K562 (cell line): ENCODE measurements around the gene NPAS1.

Experiments
- CHD1 ChIP-seq: fragments of 200-600 bp; sonication (generic); IDR thresholded peaks from one replicate; pipeline ENCODE4 v1.6.1; 2012; ENCODE audit warnings: mild to moderate bottlenecking, moderate library complexity, low read length, inconsistent platforms
- CHD2 ChIP-seq: IDR thresholded peaks from 2 replicates; pipeline ENCODE4 v1.6.1; 2011; ENCODE audit warnings: low read depth, low read length
- CTCF ChIP-seq, 3 experiments: IDR thresholded peaks in 2 of 3; conservative IDR thresholded peaks in 1 of 3; 2 replicates each; pipeline ENCODE4 v1.5.1; 2011 to 2012; ENCODE audit warnings: low read length in 3 of 3, mild to moderate bottlenecking in 3 of 3, control low read depth in 2 of 3, improper control_type of control experiment in 1 of 3, inconsistent platforms in 1 of 3, low read depth in 1 of 3, mixed read lengths in 1 of 3, moderate library complexity in 1 of 3; ENCODE audit not compliant: insufficient read depth in 2 of 3
- ESRRA ChIP-seq: fragments of 450-650 bp; IDR thresholded peaks from 2 replicates; pipeline ENCODE4 v1.6.1; 2014; ENCODE audit warnings: low read depth, mild to moderate bottlenecking, moderate library complexity, borderline replicate concordance
- SMARCB1 ChIP-seq: IDR thresholded peaks from 2 replicates; pipeline ENCODE4 v1.6.1; 2011; ENCODE audit warnings: improper control_type of control experiment, low read depth; ENCODE audit not compliant: insufficient read length
- SPI1 ChIP-seq: IDR thresholded peaks from 2 replicates; pipeline ENCODE4 v1.6.1; 2011; ENCODE audit warnings: low read depth, low read length, control low read depth, borderline replicate concordance
- ZBTB11 ChIP-seq, 3 experiments: fragments of 200-800 bp in 1 of 3; fragments of 250-450 bp in 1 of 3; fragments of 450-650 bp in 1 of 3; sonication (Bioruptor Pico) in 1 of 3; sonication (Bioruptor generic) in 1 of 3; formaldehyde crosslinking in 1 of 3; IDR thresholded peaks; 2 replicates each; pipeline versions ENCODE4 v1.6.1 to v1.8.0; 2016 to 2022; ENCODE audit warnings: mild to moderate bottlenecking in 2 of 3, missing genetic modification characterization in 2 of 3, missing compliant biosample characterization in 1 of 3, moderate library complexity in 1 of 3
- ZNF263 ChIP-seq: sonication (generic); formaldehyde crosslinking; IDR thresholded peaks from 2 replicates; pipeline ENCODE4 v1.8.0; 2022; ENCODE audit warnings: mild to moderate bottlenecking, missing genetic modification reagents, borderline replicate concordance

- TF ChIP-seq CHD2 (no peak), SPI1 (no peak), ZNF263 (CRISPR knock-in tag) (no peak), ZBTB11 (CRISPR knock-in tag; IDR thresholded peaks at IDR 0.05) (no peak), CTCF (IDR thresholded peaks at IDR 0.05 in 2 of 3, conservative IDR thresholded peaks at IDR 0.05 in 1 of 3; ENCODE audit: insufficient read depth in 2 of 3, low read depth in 1 of 3, low read length in 3 of 3) (no peak), CHD1 (no peak), SMARCB1 (no peak), ESRRA (no peak)
Measured at GRCh38 chr19:47002853-47003610, 16.6 kb upstream of the NPAS1 start.
